GM12873 (cell line): ENCODE measurements around the gene HOXB4.

ENCODE experiments used
- TF ChIP-seq, protein P1 (sequence below): IDR thresholded peaks from 2 replicates; pipeline ENCODE4 v1.5.1; 2012; ENCODE audit warnings: low read depth, mild to moderate bottlenecking, moderate library complexity, low read length, control low read depth; ENCODE audit not compliant: insufficient read depth; ENCODE audit errors: missing control alignments

Gene HOXB4

DNA sequence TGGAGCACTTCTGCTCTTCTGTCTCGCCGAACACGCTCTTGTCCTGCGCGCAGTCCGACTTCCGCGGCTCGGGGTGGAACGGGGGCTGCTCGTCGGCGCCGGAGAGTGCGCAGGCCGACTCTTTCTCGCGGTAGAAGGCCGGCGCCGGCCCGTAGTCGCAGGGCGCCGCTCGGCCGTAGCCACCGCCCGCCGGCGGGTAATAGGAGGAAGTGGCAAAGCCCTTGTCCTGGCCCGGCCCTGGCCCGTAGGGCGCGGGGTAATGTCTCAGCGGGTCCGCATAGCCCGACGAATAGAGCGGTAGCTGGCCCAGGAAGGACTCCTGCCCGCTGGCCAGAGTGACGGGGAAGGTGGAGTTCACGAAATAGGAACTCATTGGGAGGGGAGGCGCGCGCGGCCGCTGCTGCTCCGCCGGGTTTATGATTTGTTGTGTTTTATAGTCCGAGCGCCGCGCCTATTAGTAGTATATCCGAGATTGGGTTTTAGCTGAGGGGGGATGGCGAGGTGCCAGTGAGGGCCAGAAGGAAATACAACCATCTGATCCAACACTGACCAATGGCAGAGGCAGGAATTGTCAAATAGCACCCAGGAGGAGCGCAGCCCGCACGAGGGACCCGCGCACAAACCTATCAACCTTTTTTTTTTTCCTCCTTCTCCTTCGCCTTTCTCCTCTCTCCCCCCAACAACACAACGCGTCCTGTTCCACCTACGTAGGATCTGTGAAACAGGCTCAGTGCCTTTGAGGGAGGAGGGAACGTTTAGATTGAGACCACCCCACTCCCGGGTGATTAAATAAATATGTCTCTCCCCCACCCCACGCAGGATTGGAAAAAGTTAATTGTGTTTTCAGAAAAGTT is 19.9 kb upstream of the HOXB4 start:
- TF ChIP-seq, protein P1, sequence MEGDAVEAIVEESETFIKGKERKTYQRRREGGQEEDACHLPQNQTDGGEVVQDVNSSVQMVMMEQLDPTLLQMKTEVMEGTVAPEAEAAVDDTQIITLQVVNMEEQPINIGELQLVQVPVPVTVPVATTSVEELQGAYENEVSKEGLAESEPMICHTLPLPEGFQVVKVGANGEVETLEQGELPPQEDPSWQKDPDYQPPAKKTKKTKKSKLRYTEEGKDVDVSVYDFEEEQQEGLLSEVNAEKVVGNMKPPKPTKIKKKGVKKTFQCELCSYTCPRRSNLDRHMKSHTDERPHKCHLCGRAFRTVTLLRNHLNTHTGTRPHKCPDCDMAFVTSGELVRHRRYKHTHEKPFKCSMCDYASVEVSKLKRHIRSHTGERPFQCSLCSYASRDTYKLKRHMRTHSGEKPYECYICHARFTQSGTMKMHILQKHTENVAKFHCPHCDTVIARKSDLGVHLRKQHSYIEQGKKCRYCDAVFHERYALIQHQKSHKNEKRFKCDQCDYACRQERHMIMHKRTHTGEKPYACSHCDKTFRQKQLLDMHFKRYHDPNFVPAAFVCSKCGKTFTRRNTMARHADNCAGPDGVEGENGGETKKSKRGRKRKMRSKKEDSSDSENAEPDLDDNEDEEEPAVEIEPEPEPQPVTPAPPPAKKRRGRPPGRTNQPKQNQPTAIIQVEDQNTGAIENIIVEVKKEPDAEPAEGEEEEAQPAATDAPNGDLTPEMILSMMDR: no peak

- TF ChIP-seq, protein P1: no peak
These were observed 19.3 kb upstream of the HOXB4 start for GRCh38 chr17:48597528-48597777.

- TF ChIP-seq, protein P1: no peak
These were observed 18.8 kb upstream of the HOXB4 start for GRCh38 chr17:48596735-48597527.

- TF ChIP-seq, protein P1: no peak
These were observed 18.0 kb upstream of the HOXB4 start for GRCh38 chr17:48596000-48596734.

DNA sequence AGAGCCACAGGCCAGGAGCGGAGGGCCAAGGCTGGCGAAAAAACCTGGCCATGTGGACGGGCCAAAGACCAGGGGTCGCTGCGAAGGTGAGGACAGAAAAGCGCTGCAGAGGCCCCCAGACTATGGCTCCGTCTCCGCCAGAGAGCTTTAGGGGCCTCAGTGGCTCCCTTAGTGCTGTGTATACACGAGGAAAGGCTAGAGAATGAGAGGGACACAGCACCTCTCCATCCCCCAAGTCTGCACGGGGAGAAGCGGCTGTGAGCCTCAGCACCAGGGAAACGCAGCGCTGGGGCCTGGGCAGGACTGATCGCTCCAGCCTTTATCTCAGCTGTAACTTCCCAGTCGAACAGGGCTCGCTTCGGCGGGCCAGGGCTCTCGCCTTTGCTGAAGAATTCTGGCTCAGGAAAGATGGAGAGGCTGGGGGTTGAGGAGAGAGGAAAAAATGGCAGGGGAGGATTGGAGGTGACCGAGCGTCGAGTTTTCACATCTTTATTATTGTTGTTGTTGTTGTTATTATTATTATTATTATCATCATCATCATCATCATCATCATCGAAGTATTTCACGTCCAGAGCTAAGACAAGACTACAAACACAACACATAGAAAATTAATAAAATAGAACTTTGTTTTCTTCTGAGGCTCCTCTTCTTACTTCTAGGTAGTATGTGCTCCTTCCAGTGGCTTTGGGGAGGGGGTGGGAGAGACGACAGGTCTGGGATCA is 17.3 kb upstream of the HOXB4 start:
- TF ChIP-seq, protein P1: no peak

DNA sequence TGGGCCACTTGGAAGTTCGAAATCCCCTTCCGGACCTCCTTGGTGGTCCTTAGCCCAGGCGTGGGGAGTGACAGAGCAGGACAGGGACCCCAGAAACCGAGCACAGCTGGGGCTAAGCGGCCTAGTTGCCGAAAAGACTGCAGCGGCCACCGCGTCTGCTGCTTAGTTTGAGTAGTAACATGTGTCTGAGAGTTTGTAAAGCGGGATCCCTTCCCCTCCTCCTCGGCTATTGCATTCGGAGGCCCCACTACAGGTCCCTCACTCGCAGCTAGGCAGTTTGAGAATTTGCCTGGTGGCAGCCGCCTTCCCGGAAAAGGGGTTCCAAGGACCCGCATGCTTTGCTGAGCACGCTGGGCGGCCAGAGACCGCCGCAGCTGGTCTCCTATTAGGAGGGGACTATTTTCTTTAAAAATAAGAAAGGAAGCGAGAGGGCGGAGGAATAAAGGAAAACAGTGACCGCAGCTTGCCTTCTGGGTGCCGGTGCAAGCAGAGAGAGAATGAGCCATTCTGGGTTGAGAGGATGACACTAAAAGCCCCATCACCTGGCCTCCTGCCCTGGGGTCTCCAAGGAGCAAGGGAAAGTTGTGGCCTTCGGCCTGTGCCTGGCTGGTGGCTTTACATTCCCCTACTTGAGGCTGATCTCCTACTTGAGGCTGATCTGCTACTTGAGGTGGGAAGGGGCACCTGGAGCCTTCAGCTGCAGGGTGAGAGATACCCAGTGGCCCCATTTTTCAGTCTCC is 16.6 kb upstream of the HOXB4 start:
- TF ChIP-seq, protein P1: no peak
